COLO829 (cell line): ENCODE measurements around the gene C3.
"Not testable (repeated sequence)": the region's sequence is repeated elsewhere in the genome, so short reads cannot be mapped to it uniquely, and the experiment has no call there.

Experiments
- DNase-seq: peaks from one replicate; pipeline ENCODE4 v3.0.0; 2012; ENCODE audit warnings: low spot score

The C3 gene

DNA sequence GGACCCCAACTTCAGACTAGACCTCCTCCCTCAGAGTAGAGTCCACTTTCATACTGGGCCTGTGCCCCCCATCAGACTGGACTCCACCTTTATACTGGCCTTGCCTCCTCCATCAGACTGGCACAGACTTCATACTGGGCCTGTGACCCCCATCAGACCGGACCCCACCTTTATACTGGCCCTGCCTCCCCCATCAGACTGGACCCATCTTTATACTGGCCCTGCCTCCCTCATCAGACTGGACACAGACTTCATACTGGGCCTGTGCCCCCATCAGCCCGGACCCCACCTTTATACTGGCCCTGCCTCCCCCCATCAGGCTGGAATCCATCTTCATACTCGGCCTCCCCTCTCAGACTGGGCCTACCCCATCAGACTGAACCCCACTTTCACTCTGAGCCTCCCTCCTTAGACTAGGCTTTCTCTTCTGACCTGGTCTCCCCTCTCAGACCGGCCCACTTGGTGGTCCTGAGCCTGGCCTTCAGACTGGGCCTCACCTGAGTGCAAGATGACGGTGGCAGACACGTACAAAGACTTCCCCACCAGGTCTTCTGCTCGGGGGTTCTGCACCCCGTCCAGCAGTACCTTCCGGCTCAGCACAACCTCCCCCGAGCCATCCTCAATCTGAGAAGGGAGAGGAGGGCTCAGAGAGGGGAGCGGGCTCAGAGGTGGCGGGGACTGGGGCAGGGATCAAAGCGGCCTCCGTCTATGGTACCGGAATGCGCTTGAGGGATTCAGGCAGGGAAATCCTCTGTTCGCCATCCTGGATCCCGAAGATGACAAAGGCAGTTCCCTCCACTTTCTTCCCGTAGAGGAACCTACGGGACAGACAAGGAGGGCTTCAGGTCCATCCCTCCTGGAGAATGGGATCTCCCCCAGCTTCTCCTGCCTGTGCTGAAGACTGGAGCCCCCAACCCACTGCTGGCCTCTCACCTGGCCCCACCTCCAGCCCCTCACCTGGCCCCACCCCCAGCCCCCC is 7.5 kb downstream of the C3 start:
- no peak for DNase-seq

DNA sequence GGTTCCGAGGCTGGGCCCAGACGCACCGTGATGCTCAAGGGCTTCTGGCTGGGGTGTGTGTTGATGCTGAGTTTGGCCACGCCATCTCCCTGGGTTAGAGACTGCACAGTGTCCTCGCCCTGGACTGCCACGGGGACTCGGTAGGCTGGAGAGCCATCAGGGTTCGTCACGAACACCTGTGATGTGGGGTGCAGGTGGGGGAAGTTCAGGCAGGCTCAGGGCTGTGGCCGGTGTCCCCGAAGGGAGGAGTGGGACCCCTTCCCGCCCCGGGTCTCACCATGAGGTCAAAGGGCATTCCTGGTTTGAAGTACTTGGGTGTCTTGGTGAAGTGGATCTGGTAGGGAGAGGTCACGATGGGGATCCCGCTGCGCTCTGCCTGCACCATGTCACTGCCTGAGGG is 8.2 kb downstream of the C3 start:
- no peak for DNase-seq

DNA sequence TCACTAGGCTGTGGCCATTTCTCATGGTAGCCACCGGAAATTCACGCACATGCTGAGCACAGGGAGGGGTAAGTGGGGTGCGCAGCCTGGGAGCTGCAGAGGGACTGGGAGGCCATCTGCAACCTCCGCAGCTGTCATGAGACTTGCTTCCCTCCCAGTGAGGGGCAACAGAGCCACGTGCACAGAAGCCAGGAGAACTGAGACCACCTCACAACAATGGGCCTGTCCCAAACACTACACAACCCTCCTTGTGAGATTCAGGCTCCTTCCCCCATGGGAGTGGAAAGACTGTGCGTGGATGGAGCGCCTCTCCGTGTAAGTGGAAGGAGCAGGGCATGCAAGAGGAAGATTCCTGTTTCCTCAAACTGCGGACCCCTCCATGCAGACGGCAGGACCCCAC is 8.8 kb downstream of the C3 start:
- no peak for DNase-seq

DNA sequence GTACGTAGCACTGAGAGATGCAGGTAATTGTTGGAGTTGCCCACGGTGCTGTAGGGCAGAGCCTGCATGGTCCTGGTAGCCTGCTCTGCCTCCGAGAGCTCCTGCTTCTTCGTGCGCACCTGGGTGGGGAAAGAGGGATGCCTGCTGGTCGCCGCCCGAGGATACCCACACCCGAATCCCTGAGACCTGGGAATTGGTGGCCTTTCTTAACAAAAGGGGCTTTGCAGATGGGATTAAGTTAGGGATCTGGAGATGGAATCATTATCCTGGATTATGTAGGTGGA is 9.4 kb downstream of the C3 start:
- DNase-seq = no peak

DNA sequence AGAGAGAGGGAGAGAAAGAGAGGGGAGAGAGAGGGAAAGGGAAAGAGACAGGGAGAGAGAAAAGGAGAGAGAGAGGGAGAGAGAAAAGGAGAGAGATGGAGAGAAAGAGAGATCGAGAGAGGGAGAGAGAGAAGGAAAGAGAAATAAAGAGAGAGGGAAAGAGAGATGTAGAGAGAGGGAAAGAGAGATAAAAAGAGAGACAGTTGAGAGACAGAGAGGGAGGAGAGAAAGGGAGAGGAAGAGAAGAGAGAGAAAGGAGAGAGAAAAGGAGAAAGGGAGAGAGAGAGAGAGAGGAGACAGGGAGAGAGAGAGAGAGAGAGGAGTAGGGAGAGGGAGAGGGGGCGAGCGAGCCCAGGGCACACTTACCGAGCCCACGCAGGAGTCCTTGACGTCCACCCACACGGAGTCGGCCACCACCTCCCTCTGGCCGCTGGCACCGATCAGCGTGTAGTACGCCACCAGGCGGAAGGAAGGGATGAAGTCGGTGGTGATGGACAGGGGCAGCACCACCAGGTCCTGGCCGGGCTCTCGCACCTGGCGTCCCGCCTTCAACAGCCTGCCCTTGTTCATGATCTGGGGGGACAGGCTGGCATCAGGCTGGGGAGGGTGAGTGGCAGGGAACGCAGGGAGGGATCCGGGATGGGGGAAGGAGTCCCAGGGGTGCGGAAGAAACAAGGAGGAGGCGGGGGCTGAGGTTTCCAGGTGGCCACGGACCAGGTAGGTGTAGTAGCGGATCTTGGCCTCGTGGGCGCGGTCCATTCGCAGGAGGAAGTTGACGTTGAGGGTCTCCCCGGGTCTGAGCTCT is 10.0 kb downstream of the C3 start:
- no peak for DNase-seq

DNA sequence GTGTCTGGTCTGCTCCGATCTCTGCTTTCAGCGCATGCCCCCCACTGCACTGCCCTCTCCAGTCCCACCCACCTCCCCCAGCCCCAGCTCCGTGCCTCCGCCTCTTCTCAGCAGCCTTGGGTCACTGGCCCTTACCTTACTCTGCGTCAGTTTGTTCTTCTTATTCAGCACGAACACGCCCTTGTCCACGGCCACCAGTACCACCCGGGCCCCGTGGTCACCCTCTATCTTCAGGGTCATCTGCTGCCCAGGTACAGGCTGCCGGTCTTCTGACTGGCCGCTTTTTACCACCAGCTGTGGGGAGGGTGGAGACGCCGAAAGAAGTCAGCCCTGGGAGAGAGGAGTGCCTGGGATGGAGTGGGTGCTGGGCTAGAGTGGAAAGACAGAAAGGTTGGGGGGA is 10.9 kb downstream of the C3 start:
- no peak for DNase-seq

DNA sequence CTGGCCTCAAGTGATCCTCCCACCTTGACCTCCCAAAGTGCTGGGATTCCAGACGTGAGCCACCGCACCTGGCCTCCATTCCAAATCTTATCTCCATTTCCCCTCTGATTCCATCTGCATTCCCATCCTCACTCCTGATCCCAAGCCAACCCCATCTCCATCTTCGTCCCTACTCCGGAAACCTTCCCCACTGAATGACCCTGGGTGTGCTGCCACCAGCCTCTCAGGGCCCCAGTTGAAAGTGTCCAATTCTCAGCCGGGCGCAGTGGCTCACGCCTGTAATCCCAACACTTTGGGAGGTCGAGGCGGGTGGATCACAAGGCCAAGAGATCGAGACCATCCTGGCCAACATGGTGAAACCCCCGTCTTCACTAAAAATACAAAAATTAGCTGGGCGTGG is 11.5 kb downstream of the C3 start:
- not testable (repeated sequence) for DNase-seq

DNA sequence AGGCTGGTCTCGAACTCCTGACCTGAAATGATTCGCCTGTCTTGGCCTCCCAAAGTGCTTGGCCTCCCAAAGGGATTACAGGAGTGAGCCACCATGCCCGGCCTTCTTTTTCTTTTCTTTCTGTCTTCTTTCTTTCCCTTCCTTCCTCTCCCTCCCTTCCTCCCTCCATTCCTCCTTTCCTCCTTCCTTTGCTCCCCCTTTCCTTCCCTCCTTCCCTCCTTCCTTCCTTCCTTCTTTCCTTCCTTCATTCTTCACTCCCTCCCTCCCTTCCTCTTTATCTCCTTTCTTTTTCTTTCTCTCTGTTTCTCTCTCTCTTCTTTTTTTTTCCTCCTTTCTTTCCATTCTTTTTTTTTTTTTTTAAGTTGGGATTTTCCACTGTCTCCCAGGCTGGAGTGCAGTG is 12.1 kb downstream of the C3 start:
- no peak for DNase-seq

DNA sequence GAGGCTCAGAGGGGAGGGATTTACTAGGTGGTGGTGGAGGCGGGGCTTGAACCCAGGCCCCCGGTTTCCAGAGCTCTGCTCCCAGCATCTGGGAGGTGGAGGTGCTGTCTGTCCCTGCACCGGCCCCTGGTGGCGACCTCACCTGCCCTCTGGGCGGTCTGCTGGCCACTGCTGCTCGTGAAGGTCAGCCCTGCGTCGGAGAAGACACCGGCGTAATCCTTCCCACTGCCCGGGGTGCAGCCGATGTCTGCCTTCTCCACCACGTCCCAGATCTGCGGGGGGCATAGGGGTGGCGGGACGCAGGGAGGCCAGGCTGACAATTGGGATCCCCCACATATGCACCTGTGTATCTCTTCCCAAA is 12.8 kb downstream of the C3 start:
- DNase-seq = no peak

DNA sequence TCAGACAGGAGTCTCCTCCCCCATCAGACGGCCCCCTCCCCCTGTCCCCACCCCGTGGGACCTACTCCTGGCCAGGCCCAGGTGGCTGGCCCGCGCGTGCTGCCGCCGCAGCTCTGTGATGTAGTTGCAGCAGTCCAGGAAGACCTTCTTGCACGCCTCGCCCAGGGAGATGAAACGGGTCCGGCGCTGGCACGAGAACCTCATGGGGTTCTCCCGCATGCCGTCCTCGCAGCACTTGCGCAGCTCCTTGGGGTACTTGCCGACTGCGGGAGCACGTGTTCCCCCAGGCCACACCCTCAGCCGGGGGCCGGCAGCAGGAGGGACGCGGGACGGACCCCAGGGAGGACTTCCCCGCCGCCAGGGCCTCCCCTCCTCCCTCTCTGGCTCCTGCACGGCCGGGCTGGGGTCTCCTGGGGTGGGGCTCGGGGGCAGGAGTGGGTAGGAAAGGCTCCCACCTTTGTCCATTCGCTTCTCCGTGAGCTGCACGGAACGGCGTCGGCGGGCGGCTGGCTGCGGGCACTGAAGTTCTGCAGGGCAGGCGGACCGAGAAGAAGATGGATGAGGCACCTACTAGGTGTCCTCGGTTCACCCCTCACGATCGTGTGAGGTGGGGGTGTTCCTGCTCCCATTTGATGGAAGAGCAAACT is 13.3 kb downstream of the C3 start:
- no peak for DNase-seq

DNA sequence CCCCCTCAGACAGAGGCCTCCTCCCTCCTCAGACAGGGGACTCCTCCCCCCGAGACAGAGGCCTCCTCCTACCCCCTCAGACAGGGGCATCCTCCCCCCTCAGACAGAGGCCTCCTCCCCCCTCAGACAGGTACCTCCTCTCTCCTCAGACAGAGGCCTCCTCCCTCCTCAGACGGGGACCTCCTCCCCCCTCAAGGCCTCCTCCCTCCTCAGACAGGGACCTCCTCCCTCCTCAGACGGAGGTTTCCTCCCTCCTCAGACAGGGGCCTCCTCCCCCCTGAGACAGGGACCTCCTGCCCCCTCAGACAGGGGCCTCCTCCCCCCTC is 13.9 kb downstream of the C3 start:
- no peak for DNase-seq

DNA sequence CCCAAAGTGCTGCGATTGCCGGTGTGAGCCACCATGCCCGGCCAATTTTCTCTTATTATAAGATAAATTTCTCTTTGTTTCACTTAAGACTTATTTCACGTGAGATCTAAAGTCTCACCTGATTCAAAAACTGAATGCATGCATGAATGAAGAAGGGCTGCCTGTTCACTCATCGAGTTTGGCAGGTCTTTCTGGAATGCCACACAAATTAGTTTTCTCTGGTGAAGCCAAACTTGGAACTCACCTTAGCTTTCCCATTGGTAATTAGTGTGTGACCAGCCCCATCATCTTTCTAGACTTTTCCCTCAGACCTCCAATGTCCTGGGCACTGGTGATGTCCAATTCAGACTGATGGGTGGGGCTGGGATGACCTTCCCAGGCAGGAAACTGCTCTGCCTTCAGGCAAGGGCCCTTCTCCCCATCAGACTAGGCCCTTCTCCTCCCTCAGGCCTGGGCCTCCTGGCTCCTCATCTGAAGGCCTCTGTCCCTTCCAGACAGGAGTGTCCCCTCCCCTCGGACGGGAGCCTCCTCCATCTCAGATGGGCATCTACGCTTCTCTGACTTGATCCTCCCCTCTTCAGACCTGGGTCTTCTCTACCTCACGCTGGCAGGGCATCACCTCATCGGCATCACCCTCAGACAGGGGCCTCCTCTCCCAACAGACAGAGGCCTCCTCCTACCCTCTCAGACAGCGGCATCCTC is 14.4 kb downstream of the C3 start:
- no peak for DNase-seq

DNA sequence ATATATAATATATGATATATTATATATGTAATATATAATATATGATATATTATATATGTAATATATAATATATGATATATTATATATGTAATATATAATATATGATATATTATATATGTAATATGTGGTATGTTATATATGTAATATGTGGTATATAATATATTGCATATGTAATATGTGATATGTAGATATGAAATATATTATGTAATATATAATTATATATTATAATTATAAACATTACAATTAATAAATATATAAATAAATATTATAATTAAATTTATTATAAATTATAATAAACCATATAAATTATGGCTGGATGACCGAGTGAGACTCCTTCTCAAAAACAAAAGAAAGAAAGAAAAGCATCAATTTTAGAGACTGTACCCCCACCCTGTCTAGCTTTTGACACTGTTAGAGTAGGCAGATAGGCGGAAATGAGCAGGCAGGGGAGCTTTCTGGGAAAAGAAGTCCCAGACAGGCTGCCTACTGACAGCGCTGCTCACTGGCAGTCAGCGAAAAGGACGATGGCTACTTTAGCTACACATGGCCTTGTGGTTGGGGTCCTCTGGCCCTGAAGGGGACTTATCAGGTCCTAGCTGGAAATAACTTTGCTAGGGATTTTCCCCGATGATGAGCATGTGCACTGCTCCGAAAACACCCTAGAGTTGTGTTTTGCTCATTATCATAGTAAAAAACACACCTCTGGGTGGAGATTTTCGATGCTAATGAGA is 19.7 kb downstream of the C3 start:
- no peak for DNase-seq

DNA sequence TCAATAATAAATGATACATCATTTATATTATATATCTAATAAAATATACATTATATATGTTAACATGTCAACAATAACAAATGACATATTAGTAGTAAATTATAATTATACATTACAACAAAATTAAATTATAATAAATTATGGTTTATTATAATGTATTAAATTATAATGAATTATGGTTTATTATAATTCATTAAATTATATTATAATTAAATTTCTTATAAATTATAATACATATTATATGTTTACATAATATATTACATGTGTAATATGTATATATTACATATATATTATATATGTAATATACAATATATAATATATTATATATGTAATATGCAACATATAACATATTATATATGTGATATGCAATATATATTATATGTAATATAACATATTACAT is 20.5 kb downstream of the C3 start:
- DNase-seq = no peak

DNA sequence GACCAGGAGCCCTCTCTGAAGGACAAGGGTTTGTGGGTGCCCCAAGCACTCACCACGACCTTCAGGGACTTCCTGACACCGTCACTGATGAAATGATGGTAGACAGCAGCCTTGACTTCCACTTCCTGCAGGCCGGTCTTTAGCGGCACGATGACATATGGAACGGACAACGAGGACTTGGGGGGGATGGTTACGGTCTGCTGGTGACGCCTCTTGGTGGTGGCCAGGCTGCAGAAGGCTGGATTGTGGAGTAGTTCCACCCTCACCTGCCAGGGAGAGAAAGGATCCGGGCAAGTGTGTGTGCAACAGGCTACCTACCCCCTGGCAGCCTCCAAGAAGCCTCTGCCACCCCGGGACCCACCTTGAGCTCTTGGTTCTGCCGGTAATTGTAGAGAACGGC is 23.2 kb downstream of the C3 start:
- no peak for DNase-seq

DNA sequence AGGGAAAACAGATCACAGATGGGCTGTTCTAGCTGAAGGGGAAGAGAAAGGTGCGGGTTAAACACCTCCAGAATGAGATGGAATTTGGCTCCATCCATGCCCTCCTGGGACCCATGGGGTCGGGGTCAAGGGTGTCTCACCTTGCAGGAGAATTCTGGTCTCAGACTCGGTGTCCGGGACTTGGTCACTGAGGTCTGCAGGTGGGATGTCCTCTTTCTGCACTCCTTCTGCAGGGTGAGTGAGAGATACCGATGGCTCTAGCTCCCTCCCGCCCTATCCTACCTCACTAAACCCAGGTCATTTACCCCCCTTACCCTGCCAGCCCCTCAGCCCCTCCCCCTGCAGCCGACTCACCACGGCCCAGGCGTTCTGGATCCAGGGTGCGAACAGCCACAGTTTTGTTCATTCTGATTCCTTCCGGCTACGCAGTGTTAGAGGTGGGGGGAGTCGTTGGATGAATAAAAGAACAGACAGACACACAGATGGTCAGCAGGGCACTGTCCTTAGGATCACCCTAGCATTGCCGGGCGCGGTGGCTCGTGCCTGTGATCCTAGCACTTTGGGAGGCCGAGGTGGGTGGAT is 24.1 kb downstream of the C3 start:
- DNase-seq = no peak

DNA sequence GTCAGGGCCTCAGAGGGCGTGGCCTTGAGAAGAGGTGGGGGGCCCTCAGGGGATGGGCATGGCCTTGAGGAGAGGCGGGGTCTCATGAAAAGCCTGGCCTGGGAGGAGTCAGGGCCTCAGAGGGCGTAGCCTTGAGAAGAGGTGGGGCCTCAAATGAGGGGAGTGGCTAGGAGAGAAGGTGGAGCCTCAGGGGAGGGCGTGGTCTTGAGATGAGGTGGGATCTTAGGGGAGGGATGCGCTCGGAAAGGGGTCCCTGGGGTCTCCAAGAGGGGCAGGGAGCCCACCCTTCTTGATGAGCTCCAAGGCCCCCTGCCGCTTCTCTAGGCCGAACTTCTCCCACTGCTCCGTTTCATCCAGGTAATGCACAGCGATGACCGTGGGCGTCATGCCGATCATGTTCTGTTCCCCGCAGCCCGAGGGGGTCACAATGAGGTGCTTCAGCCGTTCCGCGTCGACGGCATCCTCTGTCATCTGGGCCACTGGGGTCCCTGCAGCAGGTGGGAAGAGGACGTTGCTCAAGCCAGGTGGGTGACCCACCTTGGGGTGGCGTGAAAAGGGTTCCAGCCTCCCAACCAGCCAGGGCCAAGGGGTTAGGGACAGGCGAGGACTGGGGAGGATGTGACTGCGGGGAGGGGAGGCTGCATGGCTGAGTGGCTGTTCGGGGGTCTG is 26.2 kb downstream of the C3 start:
- DNase-seq = no peak

DNA sequence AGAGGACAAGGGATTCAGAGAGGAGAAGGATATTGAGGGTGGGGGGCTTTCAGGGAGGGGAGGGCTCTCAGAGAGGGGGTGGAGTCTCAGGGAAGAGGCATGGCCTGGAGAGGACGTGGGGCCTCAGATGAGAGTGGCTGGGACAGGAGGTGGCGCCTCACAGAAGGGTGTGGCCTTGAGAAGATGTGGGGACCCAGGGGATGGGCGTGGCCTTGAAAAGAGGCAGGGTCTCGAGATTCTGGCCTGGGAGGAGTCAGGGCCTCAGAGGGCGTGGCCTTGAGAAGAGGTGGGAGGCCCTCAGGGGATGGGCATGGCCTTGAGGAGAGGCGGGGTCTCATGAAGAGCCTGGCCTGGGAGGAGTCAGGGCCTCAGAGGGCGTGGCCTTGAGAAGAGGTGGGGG is 26.8 kb downstream of the C3 start:
- no peak for DNase-seq

DNA sequence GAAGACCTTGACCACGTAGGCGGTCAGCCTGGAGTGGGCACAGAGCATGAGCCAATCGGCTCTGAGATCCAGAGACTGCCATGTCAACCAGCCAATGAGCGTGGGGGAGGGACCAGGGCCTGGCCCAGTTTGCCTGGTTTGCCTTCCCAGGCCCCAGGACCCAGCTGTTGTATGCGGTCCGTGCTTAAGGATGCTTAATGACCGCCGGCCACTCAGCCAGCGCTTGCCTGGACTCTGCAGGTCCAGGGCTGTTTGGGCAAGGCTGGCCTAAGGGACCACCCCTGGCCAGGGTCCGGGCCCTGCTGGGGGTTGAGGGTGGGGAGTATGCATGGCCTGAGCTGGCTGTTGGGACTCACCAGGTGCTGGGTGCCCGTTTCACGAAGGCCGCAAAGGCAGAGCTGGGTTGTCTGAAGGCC is 27.4 kb downstream of the C3 start:
- no peak for DNase-seq

DNA sequence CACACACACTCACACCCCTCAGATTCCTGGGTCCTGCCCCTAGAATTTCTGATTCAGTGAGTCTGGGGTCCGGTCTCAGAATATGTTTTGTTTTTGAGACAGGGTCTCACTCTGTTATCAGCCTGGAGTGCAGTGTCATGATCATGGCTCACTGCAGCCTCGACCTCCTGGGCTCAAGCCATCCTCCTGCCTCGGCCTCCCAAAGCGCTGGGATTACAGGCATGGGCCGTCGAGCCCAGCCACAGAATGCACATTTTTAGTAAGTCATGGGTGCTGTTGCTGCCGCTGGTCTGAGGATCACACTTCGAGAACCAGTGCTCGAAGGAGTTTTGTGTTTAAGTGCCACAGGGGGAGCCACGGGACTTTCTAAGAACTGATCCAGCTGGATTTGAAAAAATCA is 28.4 kb downstream of the C3 start:
- DNase-seq = no peak

DNA sequence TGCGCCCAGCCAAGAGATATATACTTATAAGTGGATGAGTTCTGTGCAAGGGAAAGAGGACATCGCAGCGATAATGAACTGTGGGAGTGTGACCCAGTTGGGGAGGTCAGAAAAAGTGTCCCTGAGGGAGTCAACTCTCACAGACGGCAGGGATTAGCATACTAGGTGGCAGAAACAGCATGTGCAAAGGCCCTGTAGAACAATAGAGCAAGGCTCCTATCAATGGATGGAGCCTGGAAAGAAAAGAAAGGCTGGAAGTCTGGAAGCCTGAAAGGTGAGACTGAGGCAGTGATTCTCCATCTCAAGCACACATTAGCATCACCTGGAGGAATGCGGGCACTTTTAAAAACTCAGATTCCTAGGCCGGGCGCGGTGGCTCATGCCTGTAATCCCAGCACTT is 29.1 kb downstream of the C3 start:
- DNase-seq = no peak
